Activated naive CD8-positive, alpha-beta T cell treated with anti-CD3 and anti-CD28 coated beads, Interleukin-2, amount 50 U/mL, for 24 hours (primary cell): ENCODE results near the gene JSRP1.

Experiments used
- ATAC-seq: fragments of 150-1000 bp; cut with Tn5 transposase; one replicate; pipeline ENCODE4 v1.10.0; 2021
- DNase-seq: peaks from one replicate; pipeline ENCODE4 v3.0.0; 2021
- H3K27ac Mint-ChIP-seq: one replicate; pipeline ENCODE4 v1.8.0; 2021; ENCODE audit warnings: mild to moderate bottlenecking, mixed read lengths
- H3K27me3 Mint-ChIP-seq: one replicate; pipeline ENCODE4 v1.8.0; 2021; ENCODE audit warnings: mixed read lengths
- H3K36me3 Mint-ChIP-seq: one replicate; pipeline ENCODE4 v1.8.0; 2021; ENCODE audit warnings: low read depth, mixed read lengths
- H3K4me1 Mint-ChIP-seq: one replicate; pipeline ENCODE4 v1.8.0; 2021; ENCODE audit warnings: mixed read lengths
- H3K4me3 Mint-ChIP-seq: one replicate; pipeline ENCODE4 v1.8.0; 2021; ENCODE audit warnings: mild to moderate bottlenecking, moderate library complexity, mixed read lengths
- H3K9me3 Mint-ChIP-seq: one replicate; pipeline ENCODE4 v1.8.0; 2021; ENCODE audit warnings: mixed read lengths

JSRP1 gene

GRCh38 chr19:2255112-2255845, 938 bp downstream of the JSRP1 start:
- no peak overlapping the region for H3K4me3 Mint-ChIP-seq
- no peaks in the 10 kb centered on the region for H3K36me3 Mint-ChIP-seq
- H3K4me1 Mint-ChIP-seq = peaks cover 41% of the 10 kb centered on the region
- DNase-seq (no peak), ATAC-seq (no peak)
- H3K27ac Mint-ChIP-seq = no peak overlapping the region
- H3K9me3 Mint-ChIP-seq = no peaks in the 10 kb centered on the region
- peaks cover 8% of the 10 kb centered on the region for H3K27me3 Mint-ChIP-seq

- Mint-ChIP-seq H3K27me3 (peaks cover 8% of the 10 kb centered on the region), H3K36me3 (no peaks in the 10 kb centered on the region), H3K27ac (no peak overlapping the region), H3K9me3 (no peaks in the 10 kb centered on the region), H3K4me3 (no peak overlapping the region), H3K4me1 (peaks cover 37% of the 10 kb centered on the region)
- DNase-seq (no peak), ATAC-seq (no peak)
Measured at GRCh38 chr19:2254064-2254872, 1.9 kb downstream of the JSRP1 start.

GRCh38 chr19:2253106-2254063, 2.8 kb downstream of the JSRP1 start:
- Mint-ChIP-seq H3K36me3 (peaks cover 2% of the 10 kb centered on the region), H3K4me3 (peak overlapping the region; percentile 24), H3K9me3 (no peaks in the 10 kb centered on the region), H3K4me1 (peaks cover 31% of the 10 kb centered on the region), H3K27me3 (peaks cover 8% of the 10 kb centered on the region), H3K27ac (no peak overlapping the region)
- peak; percentile 14 for ATAC-seq
- peak; percentile 62 for DNase-seq

- Mint-ChIP-seq H3K9me3 (no peaks in the 10 kb centered on the region), H3K4me1 (peaks cover 25% of the 10 kb centered on the region), H3K36me3 (peaks cover 2% of the 10 kb centered on the region), H3K27ac (peak overlapping the region; percentile 67), H3K27me3 (peaks cover 8% of the 10 kb centered on the region), H3K4me3 (peak overlapping the region; percentile 46)
- no peak for ATAC-seq
- DNase-seq = no peak
Measured at GRCh38 chr19:2252797-2253105, 3.5 kb downstream of the JSRP1 start.

- Mint-ChIP-seq H3K27me3 (peaks cover 8% of the 10 kb centered on the region), H3K27ac (peak overlapping the region; percentile 67), H3K36me3 (peaks cover 2% of the 10 kb centered on the region), H3K4me1 (peaks cover 23% of the 10 kb centered on the region), H3K9me3 (no peaks in the 10 kb centered on the region), H3K4me3 (peak overlapping the region; percentile 46)
- ATAC-seq = no peak
- DNase-seq = no peak
Measured at GRCh38 chr19:2252055-2252796, 4.0 kb downstream of the JSRP1 start.

- Mint-ChIP-seq H3K27me3 (peaks cover 8% of the 10 kb centered on the region), H3K27ac (no peak overlapping the region), H3K4me3 (peak overlapping the region; percentile 38), H3K9me3 (no peaks in the 10 kb centered on the region), H3K36me3 (peaks cover 2% of the 10 kb centered on the region), H3K4me1 (peaks cover 18% of the 10 kb centered on the region)
- ATAC-seq (peak; percentile 10), DNase-seq (peak; percentile 51)
Measured at GRCh38 chr19:2251106-2252054, 4.8 kb downstream of the JSRP1 start.

- Mint-ChIP-seq H3K4me3 (no peak overlapping the region), H3K4me1 (peaks cover 17% of the 10 kb centered on the region), H3K27ac (no peak overlapping the region), H3K9me3 (no peaks in the 10 kb centered on the region), H3K27me3 (peaks cover 8% of the 10 kb centered on the region), H3K36me3 (peaks cover 5% of the 10 kb centered on the region)
- ATAC-seq (no peak), DNase-seq (no peak)
Measured at GRCh38 chr19:2250766-2251105, 5.5 kb downstream of the JSRP1 start.

- no peak overlapping the region for H3K4me3 Mint-ChIP-seq
- peaks cover 8% of the 10 kb centered on the region for H3K27me3 Mint-ChIP-seq
- peaks cover 8% of the 10 kb centered on the region for H3K36me3 Mint-ChIP-seq
- DNase-seq (no peak), ATAC-seq (peak; percentile 17)
- H3K27ac Mint-ChIP-seq = no peak overlapping the region
- no peaks in the 10 kb centered on the region for H3K9me3 Mint-ChIP-seq
- H3K4me1 Mint-ChIP-seq = peaks cover 15% of the 10 kb centered on the region
Measured at GRCh38 chr19:2249880-2250765, 6.1 kb downstream of the JSRP1 start.

GRCh38 chr19:2249010-2249866, 7.0 kb downstream of the JSRP1 start, which contains the start of gene AMH:
Gene AMH, plus strand, starts transcription at chr19:2249323. Its CDS starts 10 bp downstream, at chr19:2249333.
- H3K9me3 Mint-ChIP-seq = no peaks in the 10 kb centered on the region
- peaks cover 7% of the 10 kb centered on the region for H3K27me3 Mint-ChIP-seq
- DNase-seq = no peak
- H3K4me1 Mint-ChIP-seq = peaks cover 15% of the 10 kb centered on the region
- no peak within 1 kb of the TSS for H3K27ac Mint-ChIP-seq
- peaks cover 14% of the 10 kb centered on the region for H3K36me3 Mint-ChIP-seq
- ATAC-seq = peak; percentile 1
- H3K4me3 Mint-ChIP-seq = no peak within 1 kb of the TSS

- Mint-ChIP-seq H3K4me1 (peaks cover 14% of the 10 kb centered on the region), H3K27me3 (peaks cover 3% of the 10 kb centered on the region), H3K9me3 (no peaks in the 10 kb centered on the region), H3K27ac (no peak overlapping the region), H3K36me3 (peaks cover 14% of the 10 kb centered on the region), H3K4me3 (no peak overlapping the region)
- ATAC-seq = no peak
- no peak for DNase-seq
Measured at GRCh38 chr19:2248136-2249009, 7.8 kb downstream of the JSRP1 start.

GRCh38 chr19:2247433-2248101, 8.7 kb downstream of the JSRP1 start:
- H3K9me3 Mint-ChIP-seq = no peaks in the 10 kb centered on the region

More at GRCh38 chr19:2247433-2248101, 8.7 kb downstream of the JSRP1 start:
- DNase-seq = no peak
- no peak for ATAC-seq
- Mint-ChIP-seq H3K36me3 (peaks cover 19% of the 10 kb centered on the region), H3K27me3 (peaks cover 2% of the 10 kb centered on the region), H3K4me1 (peaks cover 9% of the 10 kb centered on the region), H3K27ac (no peak overlapping the region), H3K4me3 (no peak overlapping the region)
